Ishikawa (cell line): Measurements from ENCODE around the gene DENND1C.

ENCODE experiments used
- CEBPB ChIP-seq: IDR thresholded peaks from 2 replicates; pipeline ENCODE4 v1.6.1; 2012
- CREB1 ChIP-seq: IDR thresholded peaks from 2 replicates; pipeline ENCODE4 v1.6.1; 2012; ENCODE audit warnings: low read depth
- EGR1 ChIP-seq: IDR thresholded peaks from 2 replicates; pipeline ENCODE4 v1.6.1; 2012
- EP300 ChIP-seq: IDR thresholded peaks from 2 replicates; pipeline ENCODE4 v1.6.1; 2012; ENCODE audit warnings: borderline replicate concordance
- TF ChIP-seq, protein P1 (sequence below): IDR thresholded peaks from 2 replicates; pipeline ENCODE4 v1.6.1; 2012

DNA sequence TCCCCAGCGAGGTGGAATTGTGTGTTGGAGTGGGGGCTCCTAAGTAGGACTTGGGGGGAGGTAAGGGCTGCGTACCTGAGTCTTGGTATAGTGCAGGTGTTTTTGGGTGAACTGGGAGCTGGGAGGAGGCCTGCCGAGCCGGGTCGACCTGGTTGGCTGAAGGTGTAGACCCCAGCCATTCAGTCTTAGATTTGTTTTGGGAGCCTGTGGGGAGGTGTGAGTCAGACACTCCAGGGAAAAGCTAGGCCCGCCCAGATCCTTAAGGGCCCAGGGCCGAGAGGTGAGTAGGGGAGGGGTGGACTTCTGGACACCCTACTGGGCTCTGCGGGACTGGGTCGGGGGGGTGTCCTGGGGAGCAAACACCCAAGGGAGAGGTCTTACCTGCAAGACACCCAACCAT is 16.6 kb downstream of the DENND1C start:
- no peak for TF ChIP-seq CREB1
- no peak for TF ChIP-seq EP300
- no peak for TF ChIP-seq CEBPB
- TF ChIP-seq, protein P1, sequence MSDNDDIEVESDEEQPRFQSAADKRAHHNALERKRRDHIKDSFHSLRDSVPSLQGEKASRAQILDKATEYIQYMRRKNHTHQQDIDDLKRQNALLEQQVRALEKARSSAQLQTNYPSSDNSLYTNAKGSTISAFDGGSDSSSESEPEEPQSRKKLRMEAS = no peak
- no peak for TF ChIP-seq EGR1
